ENCODE data around the gene CCDC154. TPM values are rescaled to one million over a fixed set of nuclear protein-coding genes. Genes with fewer than 3 reads are reported as not detected.
A peak's percentile ranks its signal among the peaks of the same experiment; 100 is the strongest.

CCDC154 gene
- total and polyA plus RNA-seq, 10 of the 15 experiments (the other 5 are each of a cell fraction or from before 2014, with no cell fraction given): 0.06 to 0.26 (median 0.25) TPM; not detected in 7

DNA sequence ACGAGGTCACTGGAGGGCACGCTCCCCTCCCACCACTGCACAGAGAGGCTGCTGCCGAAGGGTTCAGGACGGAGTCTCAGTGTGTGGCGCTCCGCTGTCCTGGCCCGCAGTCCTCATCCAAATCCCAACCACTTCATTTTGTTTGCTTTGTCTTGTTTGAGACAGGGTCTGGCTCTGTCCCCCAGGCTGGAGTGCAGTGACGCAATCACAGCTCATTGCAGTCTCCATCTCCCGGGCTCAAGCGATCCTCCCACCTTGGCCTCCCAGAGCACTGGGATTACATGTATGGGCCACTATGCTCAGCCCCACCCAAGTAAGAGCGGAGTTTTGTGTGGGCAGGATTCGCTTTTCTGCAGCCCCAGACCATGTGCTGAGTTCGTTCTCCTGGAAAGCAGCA is 42.6 kb downstream of the CCDC154 start:
- no peak for FAIRE-seq
- H3K4me2 ChIP-seq (ENCODE audit: control insufficient read depth, insufficient read depth): no peak overlapping the region
- H3K36me3 ChIP-seq (ENCODE audit: control insufficient read depth in 2 of 2, insufficient read depth in 2 of 2, low read length in 1 of 2): no peaks in the 10 kb centered on the region; a peak in 2 of 4 replicates
- ATAC-seq: no peak
- H3K79me2 ChIP-seq (ENCODE audit: control insufficient read depth, insufficient read depth, low read length): no peaks in the 10 kb centered on the region
- no peak overlapping the region for H3K9ac ChIP-seq (ENCODE audit: control insufficient read depth, insufficient read depth, low read length)
- no peak overlapping the region for H2AFZ ChIP-seq (ENCODE audit: control insufficient read depth, low read depth, low read length)
- H3K4me1 ChIP-seq (ENCODE audit: control insufficient read depth, insufficient read depth, low read length): no peaks in the 10 kb centered on the region
- H3K27ac ChIP-seq (ENCODE audit: control insufficient read depth, insufficient read depth): no peak overlapping the region
- ChIA-PET RAD21 (ENCODE audit: unreplicated experiment) (no interaction called here), CTCF (interaction anchor here (0.9 kb wide), 1 partner anchor 38 kb away, joined by 6 read pairs; no protein-coding TSS in a partner anchor), POLR2A (no interaction called here), SMC1A (ENCODE audit: uncharacterized antibody, unreplicated experiment) (no interaction called here)
- TF ChIP-seq TARDBP (IDR thresholded peaks at IDR 0.05; ENCODE audit: borderline replicate concordance): no peak
- H4K20me1 ChIP-seq (ENCODE audit: control insufficient read depth, insufficient read depth): no peaks in the 10 kb centered on the region
- 87% methylated on average over 13 of the region's 13 CpGs for WGBS (ENCODE audit: insufficient coverage, insufficient replicate concordance, low lambda C conversion rate, missing lambda C conversion rate)
- no peak for DNase-seq (ENCODE audit: low read depth, low spot score)
- intact Hi-C loops (cut with micrococcal nuclease; ENCODE audit: unreplicated experiment) (no loop called here), in situ Hi-C loops (cut with MboI) (no loop called here)
- BruUV-seq (replicated peaks): TSS peak; percentile 30
- no peaks in the 10 kb centered on the region for H3K9me3 ChIP-seq (replicated peaks; ENCODE audit: control insufficient read depth, insufficient read depth, low read length)
- no peaks in the 10 kb centered on the region for H3K27me3 ChIP-seq (replicated peaks in 1 of 2; ENCODE audit: control insufficient read depth in 2 of 2, insufficient read depth in 2 of 2, low read length in 1 of 2)
- H3K4me3 ChIP-seq: no peak overlapping the region

DNA sequence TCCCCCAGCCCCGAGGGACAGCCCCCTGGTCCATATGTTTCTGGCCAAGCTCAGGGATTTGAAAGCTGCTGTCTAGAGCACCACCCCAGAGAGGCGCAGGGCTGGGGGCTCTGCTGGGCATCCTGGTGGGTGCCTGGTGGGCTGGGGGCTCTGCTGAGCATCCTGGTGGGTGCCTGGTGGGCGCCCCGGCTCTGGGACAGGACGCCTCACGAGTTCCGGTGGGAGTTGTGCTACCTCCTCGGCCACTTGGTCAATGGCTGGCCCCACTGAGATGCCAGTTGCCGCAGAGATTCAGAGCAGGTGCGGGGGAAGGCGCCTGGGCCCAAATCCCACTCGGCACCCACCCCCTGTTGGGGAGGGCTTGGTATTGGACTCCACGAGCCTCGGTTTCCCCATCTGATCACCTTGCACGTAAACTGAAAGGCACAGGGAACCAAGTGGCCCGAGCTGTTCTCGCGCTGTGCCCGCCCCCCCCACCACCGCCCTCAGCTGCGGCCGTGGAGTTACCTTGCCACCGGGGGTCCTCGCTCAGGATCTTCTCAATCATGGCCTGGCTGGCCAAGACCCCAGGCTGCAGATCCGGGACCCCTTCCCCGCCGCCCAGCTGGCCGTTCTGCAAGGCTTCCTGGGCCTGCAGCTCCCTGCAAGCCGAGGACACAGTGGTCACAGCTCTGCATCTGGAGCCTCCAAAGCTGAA is 43.1 kb downstream of the CCDC154 start:
- ATAC-seq: no peak
- no peak overlapping the region for H3K9ac ChIP-seq (ENCODE audit: control insufficient read depth, insufficient read depth, low read length)
- H2AFZ ChIP-seq (ENCODE audit: control insufficient read depth, low read depth, low read length): no peak overlapping the region
- BruUV-seq (replicated peaks): no TSS peak
- RAD21 ChIA-PET (ENCODE audit: unreplicated experiment): no interaction called here
- H3K27me3 ChIP-seq (replicated peaks in 1 of 2; ENCODE audit: control insufficient read depth in 2 of 2, insufficient read depth in 2 of 2, low read length in 1 of 2): no peaks in the 10 kb centered on the region
- H3K79me2 ChIP-seq (ENCODE audit: control insufficient read depth, insufficient read depth, low read length): no peaks in the 10 kb centered on the region
- FAIRE-seq: no peak
- intact Hi-C loops (cut with micrococcal nuclease; ENCODE audit: unreplicated experiment) (no loop called here), in situ Hi-C loops (cut with MboI) (no loop called here)
- no peak overlapping the region for H3K4me3 ChIP-seq
- no peak overlapping the region for H3K27ac ChIP-seq (ENCODE audit: control insufficient read depth, insufficient read depth)
- H3K9me3 ChIP-seq (replicated peaks; ENCODE audit: control insufficient read depth, insufficient read depth, low read length): no peaks in the 10 kb centered on the region
- no peak for TF ChIP-seq HSF1 (IDR thresholded peaks at IDR 0.05; ENCODE audit: low read depth, low read length)
- TF ChIP-seq, protein P1, sequence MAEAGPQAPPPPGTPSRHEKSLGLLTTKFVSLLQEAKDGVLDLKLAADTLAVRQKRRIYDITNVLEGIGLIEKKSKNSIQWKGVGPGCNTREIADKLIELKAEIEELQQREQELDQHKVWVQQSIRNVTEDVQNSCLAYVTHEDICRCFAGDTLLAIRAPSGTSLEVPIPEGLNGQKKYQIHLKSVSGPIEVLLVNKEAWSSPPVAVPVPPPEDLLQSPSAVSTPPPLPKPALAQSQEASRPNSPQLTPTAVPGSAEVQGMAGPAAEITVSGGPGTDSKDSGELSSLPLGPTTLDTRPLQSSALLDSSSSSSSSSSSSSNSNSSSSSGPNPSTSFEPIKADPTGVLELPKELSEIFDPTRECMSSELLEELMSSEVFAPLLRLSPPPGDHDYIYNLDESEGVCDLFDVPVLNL (IDR thresholded peaks at IDR 0.05; ENCODE audit: low read depth, low read length): no peak
- no peak for TF ChIP-seq CBX5 (IDR thresholded peaks at IDR 0.05; ENCODE audit: low read depth)
- TF ChIP-seq SMAD5 (IDR thresholded peaks at IDR 0.05; ENCODE audit: low read depth): no peak
- no peak for TF ChIP-seq SMARCA5 (IDR thresholded peaks at IDR 0.05)
- no peak for TF ChIP-seq EZH2 (IDR thresholded peaks at IDR 0.05; ENCODE audit: borderline replicate concordance, control insufficient read depth, low read depth, low read length)
- TF ChIP-seq RAD51 (IDR thresholded peaks at IDR 0.05): no peak
- no peak for TF ChIP-seq EGR1 (IDR thresholded peaks at IDR 0.05; ENCODE audit: borderline replicate concordance in 1 of 2, low read depth in 2 of 2, low read length in 2 of 2)
- TF ChIP-seq MXI1 (IDR thresholded peaks at IDR 0.05; ENCODE audit: low read depth, low read length): no peak
- SMC1A ChIA-PET (ENCODE audit: uncharacterized antibody, unreplicated experiment): no interaction called here
- WGBS (ENCODE audit: insufficient coverage, insufficient replicate concordance, low lambda C conversion rate, missing lambda C conversion rate): 78% methylated on average over 29 of the region's 29 CpGs
- no peaks in the 10 kb centered on the region; a peak in 2 of 4 replicates for H3K36me3 ChIP-seq (ENCODE audit: control insufficient read depth in 2 of 2, insufficient read depth in 2 of 2, low read length in 1 of 2)
- H3K4me2 ChIP-seq (ENCODE audit: control insufficient read depth, insufficient read depth): no peak overlapping the region
- DNase-seq (ENCODE audit: low read depth, low spot score): no peak
- CTCF ChIA-PET: interaction anchor here (0.9 kb wide), 1 partner anchor 38 kb away, joined by 6 read pairs; no protein-coding TSS in a partner anchor
- POLR2A ChIA-PET: no interaction called here
- no peaks in the 10 kb centered on the region for H4K20me1 ChIP-seq (ENCODE audit: control insufficient read depth, insufficient read depth)
- no peaks in the 10 kb centered on the region for H3K4me1 ChIP-seq (ENCODE audit: control insufficient read depth, insufficient read depth, low read length)

Measured in GM12878 (cell line).